ENCODE results near the gene EVL.
A peak's percentile ranks its signal among the peaks of the same experiment; 100 is the strongest.

The EVL gene

GRCh38 chr14:100070310-100070709 lies 5.1 kb downstream of the EVL start:
- H3K36me3 Mint-ChIP-seq (ENCODE audit: low read depth): peaks cover 4% of the 10 kb centered on the region
- no peaks in the 10 kb centered on the region for H3K27me3 Mint-ChIP-seq (ENCODE audit: low read depth)
- H3K27ac Mint-ChIP-seq: no peak overlapping the region
- no peak for TF ChIP-seq CTCF (IDR thresholded peaks at IDR 0.05; ENCODE audit: unreplicated experiment in 3 of 3)
- H3K4me3 Mint-ChIP-seq: no peak overlapping the region
- H3K9me3 Mint-ChIP-seq: no peaks in the 10 kb centered on the region
- peaks cover 30% of the 10 kb centered on the region for H3K4me1 Mint-ChIP-seq

GRCh38 chr14:100071545-100071944 lies 6.3 kb downstream of the EVL start:
- Mint-ChIP-seq H3K36me3 (ENCODE audit: low read depth) (peaks cover 4% of the 10 kb centered on the region), H3K4me3 (no peak overlapping the region), H3K27ac (no peak overlapping the region), H3K4me1 (peaks cover 30% of the 10 kb centered on the region), H3K9me3 (no peaks in the 10 kb centered on the region), H3K27me3 (ENCODE audit: low read depth) (no peaks in the 10 kb centered on the region)
- no peak for TF ChIP-seq CTCF (IDR thresholded peaks at IDR 0.05; ENCODE audit: unreplicated experiment in 3 of 3)

GRCh38 chr14:100072783-100073346 lies 7.6 kb downstream of the EVL start:
- Mint-ChIP-seq H3K4me3 (no peak overlapping the region), H3K27me3 (ENCODE audit: low read depth) (no peaks in the 10 kb centered on the region), H3K36me3 (ENCODE audit: low read depth) (peaks cover 9% of the 10 kb centered on the region), H3K27ac (peak overlapping the region in 1 of 3 experiments; percentile 26), H3K4me1 (peaks cover 37% of the 10 kb centered on the region), H3K9me3 (no peaks in the 10 kb centered on the region)
- TF ChIP-seq CTCF (IDR thresholded peaks at IDR 0.05; ENCODE audit: unreplicated experiment in 3 of 3): no peak

GRCh38 chr14:100073576-100074430 lies 8.6 kb downstream of the EVL start:
- no peaks in the 10 kb centered on the region for H3K27me3 Mint-ChIP-seq (ENCODE audit: low read depth)
- no peak for TF ChIP-seq CTCF (IDR thresholded peaks at IDR 0.05; ENCODE audit: unreplicated experiment in 3 of 3)
- peak overlapping the region in 1 of 3 experiments; percentile 4 for H3K27ac Mint-ChIP-seq
- no peak overlapping the region for H3K4me3 Mint-ChIP-seq
- H3K4me1 Mint-ChIP-seq: peaks cover 35% of the 10 kb centered on the region
- peaks cover 6% of the 10 kb centered on the region for H3K36me3 Mint-ChIP-seq (ENCODE audit: low read depth)
- H3K9me3 Mint-ChIP-seq: no peaks in the 10 kb centered on the region

- Mint-ChIP-seq H3K9me3 (no peaks in the 10 kb centered on the region), H3K27ac (peak overlapping the region in 1 of 3 experiments; percentile 4), H3K27me3 (ENCODE audit: low read depth) (no peaks in the 10 kb centered on the region), H3K4me3 (no peak overlapping the region), H3K4me1 (peaks cover 43% of the 10 kb centered on the region), H3K36me3 (ENCODE audit: low read depth) (peaks cover 6% of the 10 kb centered on the region)
- TF ChIP-seq CTCF (IDR thresholded peaks at IDR 0.05; ENCODE audit: unreplicated experiment in 3 of 3): no peak
Measured at GRCh38 chr14:100074431-100075100, 9.3 kb downstream of the EVL start.

Measured in nephron (organoid).